GM12878 (cell line): Measurements from ENCODE around the gene ASIC2. TPM values are rescaled to one million over a fixed set of nuclear protein-coding genes. Genes with fewer than 3 reads are reported as not detected.

Experiments
- ATAC-seq: fragments of 200-7000 bp; cut with Tn5 transposase; 3 replicates; pipeline ENCODE4 v1.9.1; 2020; ENCODE audit warnings: mild to moderate bottlenecking, moderate library complexity
- BruUV-seq: library from RNA; stranded (reverse); fragments of 400-500 nt; replicated peaks from 2 replicates; lab custom pipeline; 2021; lab: Mats Ljungman, UMichigan
- CTCF ChIA-PET: fragments of 300-600 bp; sonication (Branson Sonifier 250); formaldehyde crosslinking; extraction: SDS; loops from one replicate; lab custom pipeline; 2021; ENCODE audit warnings: inconsistent platforms; lab: Yijun Ruan, JAX
- POLR2A ChIA-PET: fragments of 350-600 bp; formaldehyde crosslinking; extraction: SDS; loops from one replicate; lab custom pipeline; 2021; ENCODE audit warnings: inconsistent platforms; lab: Charles Lee
- RAD21 ChIA-PET: fragments of 300-600 bp; sonication (Branson Sonifier 250); formaldehyde crosslinking; loops from one replicate; lab custom pipeline; 2023; ENCODE audit warnings: antibody characterized with exemption; ENCODE audit not compliant: unreplicated experiment; lab: Charles Lee
- SMC1A ChIA-PET: fragments of 300-600 bp; sonication (Branson Sonifier 250); formaldehyde crosslinking; loops from one replicate; lab custom pipeline; 2023; ENCODE audit not compliant: unreplicated experiment, uncharacterized antibody; lab: Charles Lee
- DNase-seq: peaks from one replicate; pipeline ENCODE4 v3.0.0-alpha.2; 2011; ENCODE audit warnings: low read depth, low spot score
- FAIRE-seq: peaks from 3 replicates; lab custom pipeline; 2011; peaks lifted over from hg19 to GRCh38; lab: Jason Lieb, UNC
- H2AFZ ChIP-seq: 2 replicates; pipeline ENCODE4 v1.6.0; 2011; ENCODE audit warnings: low read depth, low read length, control low read depth; ENCODE audit not compliant: control insufficient read depth
- H3K27ac ChIP-seq: 2 replicates; pipeline ENCODE4 v1.5.1; 2011; ENCODE audit warnings: control low read depth; ENCODE audit not compliant: control insufficient read depth, insufficient read depth
- H3K27me3 ChIP-seq, 2 experiments: replicated peaks in 1 of 2; 2 replicates each; pipeline versions ENCODE4 v1.6.0 to v1.6.1; 2011; ENCODE audit warnings: low read length in 1 of 2; ENCODE audit not compliant: control insufficient read depth in 2 of 2, insufficient read depth in 2 of 2
- H3K36me3 ChIP-seq, 2 experiments: 2 replicates each; pipeline ENCODE4 v1.5.1; 2011; ENCODE audit warnings: low read length in 1 of 2; ENCODE audit not compliant: control insufficient read depth in 2 of 2, insufficient read depth in 2 of 2
- H3K4me1 ChIP-seq: 2 replicates; pipeline ENCODE4 v1.6.1; 2011; ENCODE audit warnings: mild to moderate bottlenecking, low read length, moderate library complexity, mixed read lengths; ENCODE audit not compliant: control insufficient read depth, insufficient read depth
- H3K4me2 ChIP-seq: 2 replicates; pipeline ENCODE4 v1.6.0; 2011; ENCODE audit warnings: control low read depth; ENCODE audit not compliant: control insufficient read depth, insufficient read depth
- H3K4me3 ChIP-seq: fragments of 200-600 bp; sonication (generic); 2 replicates; pipeline ENCODE4 v1.5.1; 2016
- H3K79me2 ChIP-seq: 2 replicates; pipeline ENCODE4 v1.6.0; 2011; ENCODE audit warnings: low read length; ENCODE audit not compliant: control insufficient read depth, insufficient read depth
- H3K9ac ChIP-seq: 2 replicates; pipeline ENCODE4 v1.8.0; 2011; ENCODE audit warnings: low read length, control low read depth, mixed read lengths; ENCODE audit not compliant: control insufficient read depth, insufficient read depth
- H3K9me3 ChIP-seq: replicated peaks from 3 replicates; pipeline ENCODE4 v1.5.1; 2011; ENCODE audit warnings: mild to moderate bottlenecking, low read length; ENCODE audit not compliant: control insufficient read depth, insufficient read depth
- H4K20me1 ChIP-seq: 2 replicates; pipeline ENCODE4 v1.6.0; 2011; ENCODE audit not compliant: control insufficient read depth, insufficient read depth
- JUNB ChIP-seq: IDR thresholded peaks from 2 replicates; pipeline ENCODE4 v1.6.1; 2016; ENCODE audit warnings: antibody characterized with exemption, mild to moderate bottlenecking
- PAX8 ChIP-seq: fragments of 450-650 bp; IDR thresholded peaks from 2 replicates; pipeline ENCODE4 v1.6.1; 2017; ENCODE audit warnings: mild to moderate bottlenecking, moderate library complexity
- POLR2AphosphoS2 ChIP-seq: IDR thresholded peaks from 2 replicates; pipeline ENCODE4 v1.6.1; 2011; ENCODE audit warnings: low read depth, mild to moderate bottlenecking, low read length, improper control_type of control experiment, moderate library complexity
- POLR2AphosphoS5 ChIP-seq: IDR thresholded peaks from 2 replicates; pipeline ENCODE4 v1.6.1; 2011; ENCODE audit warnings: mild to moderate bottlenecking, low read length, inconsistent platforms
- RB1 ChIP-seq: fragments of 450-650 bp; formaldehyde crosslinking; IDR thresholded peaks from 2 replicates; pipeline ENCODE4 v1.6.1; 2017; ENCODE audit warnings: mild to moderate bottlenecking, borderline replicate concordance
- SP1 ChIP-seq: IDR thresholded peaks from one replicate; pipeline ENCODE4 v1.6.1; 2011; ENCODE audit warnings: low read depth, low read length
- WGBS: methylation state at CpG from one replicate; pipeline ENCODE4 v1.1.6; 2016; ENCODE audit warnings: low lambda C conversion rate; ENCODE audit not compliant: insufficient replicate concordance, insufficient coverage; ENCODE audit errors: missing lambda C conversion rate; 5-methylcytosine and 5-hydroxymethylcytosine counted together
- in situ Hi-C: fragments of 300-500 bp; cut with MboI; formaldehyde crosslinking; loops from 9 replicates; pipeline ENCODE4 v1.14.3; 2018; ENCODE audit warnings: mixed read lengths
- intact Hi-C: fragments of 100-400 bp; cut with micrococcal nuclease; formaldehyde crosslinking; loops from one replicate; pipeline ENCODE4 v1.14.2; 2022; ENCODE audit not compliant: unreplicated experiment
- polyA plus RNA-seq, 11 experiments: library from polyadenylated mRNA; depleted of rRNA in 4 of 11; unstranded in 6 of 11; stranded (reverse) in 5 of 11; fragments of >200 nt; fragmentation: Nextera tagmentation in 4 of 11; fragmentation: Illumina TruSeq in 1 of 11; extraction: Ambion mirVana in 4 of 11; extraction: Trizol in 1 of 11; gene quantifications; 1 replicate in 1 of 11; 2 replicates in 10 of 11; pipeline versions ENCODE4 v1.2.1 to v1.2.3, GENCODE V29; 2011 to 2016; ENCODE audit warnings: inconsistent platforms in 2 of 11, missing spikeins in 2 of 11, low read depth in 1 of 11
- total RNA-seq, 4 experiments: library from RNA; depleted of rRNA in 3 of 4; stranded (reverse); fragments of >200 nt in 3 of 4; fragmentation: Illumina TruSeq in 1 of 4; extraction: Trizol in 1 of 4; gene quantifications; 2 replicates each; pipeline versions ENCODE4 v1.2.1 to v1.2.3, GENCODE V29; 2013 to 2021
- TF ChIP-seq, protein P1 (sequence below): fragments of 450-650 bp; formaldehyde crosslinking; IDR thresholded peaks from 2 replicates; pipeline ENCODE4 v1.4.0; 2020; ENCODE audit warnings: mild to moderate bottlenecking, moderate library complexity
- TF ChIP-seq, protein P2 (sequence below): fragments of 450-650 bp; IDR thresholded peaks from 2 replicates; pipeline ENCODE4 v1.6.1; 2016; ENCODE audit warnings: mild to moderate bottlenecking

Gene ASIC2
- total and polyA plus RNA-seq, 10 of the 15 experiments (the other 5 are each of a cell fraction or from before 2014, with no cell fraction given): not detected

GRCh38 chr17:33055746-33056145 is 237.3 kb downstream of the ASIC2 start (continued):
- TF ChIP-seq, protein P1, sequence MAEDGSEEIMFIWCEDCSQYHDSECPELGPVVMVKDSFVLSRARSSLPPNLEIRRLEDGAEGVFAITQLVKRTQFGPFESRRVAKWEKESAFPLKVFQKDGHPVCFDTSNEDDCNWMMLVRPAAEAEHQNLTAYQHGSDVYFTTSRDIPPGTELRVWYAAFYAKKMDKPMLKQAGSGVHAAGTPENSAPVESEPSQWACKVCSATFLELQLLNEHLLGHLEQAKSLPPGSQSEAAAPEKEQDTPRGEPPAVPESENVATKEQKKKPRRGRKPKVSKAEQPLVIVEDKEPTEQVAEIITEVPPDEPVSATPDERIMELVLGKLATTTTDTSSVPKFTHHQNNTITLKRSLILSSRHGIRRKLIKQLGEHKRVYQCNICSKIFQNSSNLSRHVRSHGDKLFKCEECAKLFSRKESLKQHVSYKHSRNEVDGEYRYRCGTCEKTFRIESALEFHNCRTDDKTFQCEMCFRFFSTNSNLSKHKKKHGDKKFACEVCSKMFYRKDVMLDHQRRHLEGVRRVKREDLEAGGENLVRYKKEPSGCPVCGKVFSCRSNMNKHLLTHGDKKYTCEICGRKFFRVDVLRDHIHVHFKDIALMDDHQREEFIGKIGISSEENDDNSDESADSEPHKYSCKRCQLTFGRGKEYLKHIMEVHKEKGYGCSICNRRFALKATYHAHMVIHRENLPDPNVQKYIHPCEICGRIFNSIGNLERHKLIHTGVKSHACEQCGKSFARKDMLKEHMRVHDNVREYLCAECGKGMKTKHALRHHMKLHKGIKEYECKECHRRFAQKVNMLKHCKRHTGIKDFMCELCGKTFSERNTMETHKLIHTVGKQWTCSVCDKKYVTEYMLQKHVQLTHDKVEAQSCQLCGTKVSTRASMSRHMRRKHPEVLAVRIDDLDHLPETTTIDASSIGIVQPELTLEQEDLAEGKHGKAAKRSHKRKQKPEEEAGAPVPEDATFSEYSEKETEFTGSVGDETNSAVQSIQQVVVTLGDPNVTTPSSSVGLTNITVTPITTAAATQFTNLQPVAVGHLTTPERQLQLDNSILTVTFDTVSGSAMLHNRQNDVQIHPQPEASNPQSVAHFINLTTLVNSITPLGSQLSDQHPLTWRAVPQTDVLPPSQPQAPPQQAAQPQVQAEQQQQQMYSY: no peak
- TF ChIP-seq POLR2AphosphoS2 (no peak), JUNB (no peak), PAX8 (no peak), RB1 (no peak), SP1 (no peak)
- TF ChIP-seq, protein P2, sequence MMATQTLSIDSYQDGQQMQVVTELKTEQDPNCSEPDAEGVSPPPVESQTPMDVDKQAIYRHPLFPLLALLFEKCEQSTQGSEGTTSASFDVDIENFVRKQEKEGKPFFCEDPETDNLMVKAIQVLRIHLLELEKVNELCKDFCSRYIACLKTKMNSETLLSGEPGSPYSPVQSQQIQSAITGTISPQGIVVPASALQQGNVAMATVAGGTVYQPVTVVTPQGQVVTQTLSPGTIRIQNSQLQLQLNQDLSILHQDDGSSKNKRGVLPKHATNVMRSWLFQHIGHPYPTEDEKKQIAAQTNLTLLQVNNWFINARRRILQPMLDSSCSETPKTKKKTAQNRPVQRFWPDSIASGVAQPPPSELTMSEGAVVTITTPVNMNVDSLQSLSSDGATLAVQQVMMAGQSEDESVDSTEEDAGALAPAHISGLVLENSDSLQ: no peak

GRCh38 chr17:33055171-33055611 is 237.9 kb downstream of the ASIC2 start:
- ATAC-seq: no peak
- no peak for DNase-seq
- CTCF ChIA-PET: no interaction called here
- Histone ChIP-seq H2AFZ (no peak overlapping the region), H3K4me1 (no peaks in the 10 kb centered on the region), H3K27me3 (0 out of 4 replicates have a peak, but pooled peaks cover 1 to 3% of the 10 kb centered on the region in 2 experiments), H3K79me2 (no peaks in the 10 kb centered on the region), H3K4me3 (no peak overlapping the region), H3K36me3 (no peaks in the 10 kb centered on the region), H3K9me3 (no peaks in the 10 kb centered on the region), H3K4me2 (no peak overlapping the region), H3K9ac (no peak overlapping the region), H4K20me1 (no peaks in the 10 kb centered on the region), H3K27ac (no peak overlapping the region)
- SMC1A ChIA-PET: no interaction called here
- 24% methylated on average over 9 of the region's 9 CpGs for WGBS
- BruUV-seq: no TSS peak
- no peak for TF ChIP-seq POLR2AphosphoS5
- intact Hi-C loops: no loop called here
- in situ Hi-C loops: no loop called here
- no peak for FAIRE-seq
- RAD21 ChIA-PET: no interaction called here
- POLR2A ChIA-PET: no interaction called here
